ENCODE data around the gene DUSP22. TPM values are rescaled to one million over a fixed set of nuclear protein-coding genes. Genes with fewer than 3 reads are reported as not detected.

DUSP22 gene
- total and polyA plus RNA-seq, 3 experiments from 2014 or later = 24.4 to 38.5 (median 25.3) TPM

DNA sequence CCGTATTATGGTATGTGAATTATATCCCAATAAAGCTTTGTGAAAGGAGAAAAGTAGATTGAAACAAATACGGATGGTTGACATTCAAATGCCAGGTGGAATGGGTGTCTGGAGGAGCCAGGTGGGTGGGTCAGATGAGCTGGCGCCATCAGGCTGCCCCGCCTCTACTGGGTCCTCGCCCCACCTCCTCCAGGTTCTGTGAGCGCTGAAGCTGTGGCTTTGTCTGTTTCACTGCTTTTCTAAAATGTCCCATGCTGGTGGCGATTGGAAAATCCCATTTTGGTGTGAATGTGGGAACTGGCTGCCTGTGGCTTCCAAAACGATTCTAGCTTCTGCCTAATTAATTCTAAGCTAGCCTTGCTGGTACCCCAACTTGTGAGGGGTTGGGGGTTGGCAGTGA, 16.5 kb downstream of the DUSP22 start:
- H3K27me3 ChIP-seq (ENCODE audit: insufficient read depth, low read length, poor library complexity, severe bottlenecking) = no peaks in the 10 kb centered on the region
- POLR2A ChIA-PET = no interaction called here
- Mint-ChIP-seq H3K4me1 (peaks cover 19 to 25% (median 19%) of the 10 kb centered on the region in 3 donors), H3K27me3 (no peaks in the 10 kb centered on the region), H3K27ac (peak overlapping the region in 1 of 8 donors; percentile 39), H3K9me3 (peaks cover 0 to 2% (median 0%) of the 10 kb centered on the region in 5 donors), H3K4me3 (no peak overlapping the region), H3K36me3 (peaks cover 5 to 12% (median 6%) of the 10 kb centered on the region in 3 donors)
- H3K36me3 ChIP-seq (ENCODE audit: insufficient read depth, low read length) = no peaks in the 10 kb centered on the region
- H3K4me1 ChIP-seq (ENCODE audit: insufficient read depth, low read length) = peaks cover 4% of the 10 kb centered on the region
- CTCF ChIA-PET = interaction anchor here (1.4 to 1.5 kb wide), 2 partner anchors 12 to 24 kb away, joined by 3 read pairs; no protein-coding TSS in a partner anchor
- no peaks in the 10 kb centered on the region for H3K9me3 ChIP-seq (ENCODE audit: low read length)
- no peak for DNase-seq
- no peak overlapping the region for H3K27ac ChIP-seq (ENCODE audit: low read depth, low read length)
- H3K4me3 ChIP-seq (ENCODE audit: low read length) = no peak overlapping the region

DNA sequence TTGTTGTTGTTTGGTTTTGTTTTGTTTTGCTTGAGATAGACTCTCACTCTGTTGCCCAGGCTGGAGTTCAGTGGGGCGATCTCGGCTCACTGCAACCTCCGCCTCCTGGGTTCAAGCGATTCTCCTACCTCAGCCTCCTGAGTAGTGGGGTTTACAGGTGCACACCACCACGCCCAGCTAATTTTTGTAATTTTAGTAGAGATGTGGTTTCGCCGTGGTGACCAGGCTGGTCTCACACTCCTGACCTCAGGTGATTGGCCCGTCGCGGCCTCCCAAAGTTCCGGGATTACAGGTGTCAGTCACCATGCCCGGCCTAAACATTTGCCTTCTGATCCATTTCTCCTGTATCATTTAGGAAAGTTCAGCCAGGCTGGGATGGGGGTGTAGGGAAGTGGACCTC, 17.7 kb downstream of the DUSP22 start:
- H3K36me3 Mint-ChIP-seq = peaks cover 0 to 9% (median 8%) of the 10 kb centered on the region in 3 donors
- no peak overlapping the region for H3K27ac ChIP-seq (ENCODE audit: low read depth, low read length)
- H3K27me3 Mint-ChIP-seq = no peaks in the 10 kb centered on the region
- ChIA-PET POLR2A (no interaction called here), CTCF (no interaction called here)
- peaks cover 17 to 25% (median 19%) of the 10 kb centered on the region in 3 donors for H3K4me1 Mint-ChIP-seq
- H3K4me3 Mint-ChIP-seq = no peak overlapping the region
- no peak overlapping the region for H3K4me3 ChIP-seq (ENCODE audit: low read length)
- DNase-seq = no peak
- H3K9me3 ChIP-seq (ENCODE audit: low read length) = no peaks in the 10 kb centered on the region
- peaks cover 0 to 2% (median 0%) of the 10 kb centered on the region in 5 donors for H3K9me3 Mint-ChIP-seq
- no peaks in the 10 kb centered on the region for H3K36me3 ChIP-seq (ENCODE audit: insufficient read depth, low read length)
- peaks cover 4% of the 10 kb centered on the region for H3K4me1 ChIP-seq (ENCODE audit: insufficient read depth, low read length)
- H3K27me3 ChIP-seq (ENCODE audit: insufficient read depth, low read length, poor library complexity, severe bottlenecking) = no peaks in the 10 kb centered on the region
- peak overlapping the region in 1 of 8 donors; percentile 8 for H3K27ac Mint-ChIP-seq

DNA sequence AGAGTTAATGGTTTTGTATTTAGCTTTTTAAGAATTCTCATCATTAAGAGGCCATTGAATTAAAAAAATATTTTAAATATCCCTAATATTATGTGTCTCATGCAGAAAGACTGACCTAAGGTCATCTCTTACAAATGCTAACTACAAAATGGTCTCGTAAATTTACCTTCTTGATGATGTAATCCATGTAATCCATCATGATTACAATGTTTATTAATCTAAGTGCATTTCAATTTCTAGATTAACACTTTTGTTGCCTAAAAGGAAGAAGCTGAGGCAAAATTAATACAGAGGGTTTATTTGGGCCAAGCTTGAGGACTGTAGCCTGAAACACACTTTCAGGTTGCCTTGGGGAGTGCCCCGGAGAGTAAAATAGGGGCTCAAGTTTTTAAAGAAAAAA, 18.4 kb downstream of the DUSP22 start:
- Mint-ChIP-seq H3K27ac (peak overlapping the region in 2 of 8 donors; percentile 47 to 85), H3K27me3 (no peaks in the 10 kb centered on the region), H3K4me3 (no peak overlapping the region), H3K36me3 (peaks cover 0 to 12% (median 10%) of the 10 kb centered on the region in 3 donors), H3K9me3 (peaks cover 0 to 3% (median 0%) of the 10 kb centered on the region in 5 donors), H3K4me1 (peaks cover 17 to 28% (median 19%) of the 10 kb centered on the region in 3 donors)
- ChIA-PET CTCF (interaction anchor here (0.7 kb wide), 1 partner anchor 14 kb away, joined by 3 read pairs; no protein-coding TSS in a partner anchor), POLR2A (no interaction called here)
- Histone ChIP-seq H3K36me3 (ENCODE audit: insufficient read depth, low read length) (no peaks in the 10 kb centered on the region), H3K27me3 (ENCODE audit: insufficient read depth, low read length, poor library complexity, severe bottlenecking) (no peaks in the 10 kb centered on the region), H3K4me3 (ENCODE audit: low read length) (no peak overlapping the region), H3K4me1 (ENCODE audit: insufficient read depth, low read length) (peaks cover 4% of the 10 kb centered on the region), H3K27ac (ENCODE audit: low read depth, low read length) (no peak overlapping the region), H3K9me3 (ENCODE audit: low read length) (no peaks in the 10 kb centered on the region)
- DNase-seq = no peak

DNA sequence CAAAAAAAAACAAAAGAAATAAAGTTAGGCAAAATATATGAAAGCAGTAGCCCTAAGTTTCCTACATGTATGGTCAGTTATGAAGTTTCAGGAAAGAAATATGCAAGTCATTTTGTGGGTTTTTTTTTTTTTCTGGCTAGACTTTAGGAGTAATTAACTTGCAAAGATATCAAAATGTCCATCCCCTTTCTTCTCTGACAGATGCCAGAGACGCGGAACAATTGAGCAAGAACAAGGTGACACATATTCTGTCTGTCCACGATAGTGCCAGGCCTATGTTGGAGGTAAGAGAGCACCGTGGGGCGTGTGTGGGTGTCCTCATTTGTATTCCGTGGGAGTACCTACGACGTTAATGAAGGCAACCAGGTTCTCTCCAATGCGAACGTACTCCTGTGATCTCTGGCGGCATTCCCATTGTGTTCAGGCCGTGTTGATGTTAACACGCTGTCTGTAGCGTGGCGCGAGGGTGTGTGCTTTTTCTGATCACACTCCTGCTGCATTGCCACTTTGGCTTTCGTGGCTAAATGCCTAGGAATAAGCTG, 19.5 kb downstream of the DUSP22 start:
- H3K27ac ChIP-seq (ENCODE audit: low read depth, low read length) = no peak overlapping the region

DNA sequence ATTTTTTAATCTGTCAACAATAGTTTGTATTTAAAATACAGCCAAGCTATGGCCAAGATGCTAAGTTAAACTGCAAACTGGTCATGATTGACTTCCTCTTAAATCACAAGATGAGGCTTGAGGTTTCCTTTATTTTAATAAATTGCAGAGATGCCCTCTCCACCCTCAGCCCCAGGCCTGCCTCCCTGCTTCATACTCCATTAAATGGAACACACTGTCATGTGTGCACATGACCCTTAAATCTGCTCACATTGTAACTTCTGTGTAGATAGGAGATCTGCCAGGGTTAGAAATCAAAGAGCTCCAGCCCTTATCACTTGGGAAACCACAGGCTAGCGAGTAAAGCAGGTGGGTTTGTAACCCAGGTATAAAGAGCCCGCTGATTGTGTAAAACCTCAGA, 20.8 kb downstream of the DUSP22 start:
- CTCF ChIA-PET = interaction anchor here (0.9 to 1.5 kb wide), 4 partner anchors 12 to 124 kb away, joined by 3 read pairs; no protein-coding TSS in a partner anchor

More for the DNA sequence above, 19.5 kb downstream of the DUSP22 start:
- Mint-ChIP-seq H3K4me3 (no peak overlapping the region), H3K27me3 (no peaks in the 10 kb centered on the region), H3K27ac (no peak overlapping the region), H3K4me1 (peaks cover 17 to 33% (median 19%) of the 10 kb centered on the region in 3 donors), H3K9me3 (peaks cover 0 to 4% (median 0%) of the 10 kb centered on the region in 5 donors), H3K36me3 (peaks cover 0 to 15% (median 10%) of the 10 kb centered on the region in 3 donors)
- no peak overlapping the region for H3K4me3 ChIP-seq (ENCODE audit: low read length)
- H3K27me3 ChIP-seq (ENCODE audit: insufficient read depth, low read length, poor library complexity, severe bottlenecking) = no peaks in the 10 kb centered on the region
- no peaks in the 10 kb centered on the region for H3K36me3 ChIP-seq (ENCODE audit: insufficient read depth, low read length)
- peaks cover 4% of the 10 kb centered on the region for H3K4me1 ChIP-seq (ENCODE audit: insufficient read depth, low read length)
- H3K9me3 ChIP-seq (ENCODE audit: low read length) = no peaks in the 10 kb centered on the region
- POLR2A ChIA-PET = no interaction called here
- CTCF ChIA-PET = no interaction called here
- DNase-seq = no peak

DNA sequence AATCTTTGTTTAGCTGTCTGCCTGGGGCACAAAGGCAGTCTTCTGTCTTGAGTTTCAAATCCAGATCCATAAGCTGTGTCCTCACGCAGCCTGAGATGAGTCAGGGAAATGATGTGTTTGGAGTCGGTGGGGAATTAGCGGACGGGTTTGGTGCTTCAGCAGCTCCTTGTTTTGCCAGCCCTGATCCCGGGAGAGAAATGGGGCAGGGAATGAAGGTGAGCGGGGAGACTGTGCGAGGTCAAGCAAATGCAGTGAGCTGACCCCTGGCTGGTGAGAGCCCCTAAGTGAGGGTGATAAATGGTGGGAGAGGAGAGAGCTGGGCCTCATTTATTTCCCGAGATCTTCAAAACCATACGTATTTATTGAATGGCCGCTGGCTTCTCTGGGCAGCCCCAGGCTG, 21.6 kb downstream of the DUSP22 start:
- no peaks in the 10 kb centered on the region for H3K36me3 ChIP-seq (ENCODE audit: insufficient read depth, low read length)

More for the DNA sequence above, 20.8 kb downstream of the DUSP22 start:
- H3K4me3 ChIP-seq (ENCODE audit: low read length) = no peak overlapping the region
- Mint-ChIP-seq H3K36me3 (peaks cover 0 to 15% (median 15%) of the 10 kb centered on the region in 3 donors), H3K9me3 (peaks cover 0 to 4% (median 0%) of the 10 kb centered on the region in 5 donors), H3K27ac (peak overlapping the region in 7 of 8 donors; percentile 7 to 83 (median 35)), H3K4me1 (peaks cover 19 to 40% (median 20%) of the 10 kb centered on the region in 3 donors), H3K27me3 (no peaks in the 10 kb centered on the region), H3K4me3 (peak overlapping the region in 3 of 7 donors; percentile 4 to 42 (median 38))
- H3K4me1 ChIP-seq (ENCODE audit: insufficient read depth, low read length) = peaks cover 4% of the 10 kb centered on the region
- H3K36me3 ChIP-seq (ENCODE audit: insufficient read depth, low read length) = no peaks in the 10 kb centered on the region
- POLR2A ChIA-PET = interaction anchor here (0.5 to 1.4 kb wide), 3 partner anchors 25 to 97 kb away, joined by 3 read pairs; no protein-coding TSS in a partner anchor
- no peak for DNase-seq
- H3K9me3 ChIP-seq (ENCODE audit: low read length) = no peaks in the 10 kb centered on the region
- no peaks in the 10 kb centered on the region for H3K27me3 ChIP-seq (ENCODE audit: insufficient read depth, low read length, poor library complexity, severe bottlenecking)
- no peak overlapping the region for H3K27ac ChIP-seq (ENCODE audit: low read depth, low read length)

DNA sequence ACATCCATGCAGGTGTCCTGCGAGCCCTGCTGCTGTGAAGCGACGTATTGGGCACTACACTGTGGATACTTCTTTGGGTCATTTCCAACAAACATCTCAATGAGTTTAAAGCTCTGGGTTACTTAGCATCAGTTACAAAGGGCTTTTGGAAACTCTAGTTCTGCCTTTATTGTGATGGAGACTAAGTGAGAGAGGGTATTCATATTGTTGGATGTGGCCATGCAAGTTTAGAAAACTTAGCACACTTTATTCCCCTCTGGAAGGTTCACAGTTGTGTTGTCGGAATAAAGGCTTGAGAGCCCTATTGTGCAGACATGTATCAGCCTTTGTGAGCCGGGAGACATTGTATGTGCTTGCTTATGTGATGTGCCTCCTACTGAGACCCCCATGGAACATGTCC, 22.1 kb downstream of the DUSP22 start:
- Histone ChIP-seq H3K27me3 (ENCODE audit: insufficient read depth, low read length, poor library complexity, severe bottlenecking) (no peaks in the 10 kb centered on the region), H3K27ac (ENCODE audit: low read depth, low read length) (no peak overlapping the region), H3K36me3 (ENCODE audit: insufficient read depth, low read length) (no peaks in the 10 kb centered on the region), H3K9me3 (ENCODE audit: low read length) (no peaks in the 10 kb centered on the region), H3K4me3 (ENCODE audit: low read length) (no peak overlapping the region), H3K4me1 (ENCODE audit: insufficient read depth, low read length) (peaks cover 4% of the 10 kb centered on the region)
- CTCF ChIA-PET = interaction anchor here (0.9 kb wide), 1 partner anchor 9 kb away, joined by 3 read pairs; no protein-coding TSS in a partner anchor
- H3K4me1 Mint-ChIP-seq = peaks cover 26 to 44% (median 29%) of the 10 kb centered on the region in 3 donors
- POLR2A ChIA-PET = no interaction called here
- no peak for DNase-seq
- no peak overlapping the region for H3K4me3 Mint-ChIP-seq
- H3K27me3 Mint-ChIP-seq = no peaks in the 10 kb centered on the region
- H3K36me3 Mint-ChIP-seq = peaks cover 0 to 17% (median 15%) of the 10 kb centered on the region in 3 donors
- H3K27ac Mint-ChIP-seq = no peak overlapping the region
- H3K9me3 Mint-ChIP-seq = peaks cover 0 to 2% (median 0%) of the 10 kb centered on the region in 5 donors

More for the DNA sequence above, 21.6 kb downstream of the DUSP22 start:
- Histone ChIP-seq H3K4me1 (ENCODE audit: insufficient read depth, low read length) (peaks cover 4% of the 10 kb centered on the region), H3K9me3 (ENCODE audit: low read length) (no peaks in the 10 kb centered on the region), H3K27ac (ENCODE audit: low read depth, low read length) (no peak overlapping the region), H3K27me3 (ENCODE audit: insufficient read depth, low read length, poor library complexity, severe bottlenecking) (no peaks in the 10 kb centered on the region), H3K4me3 (ENCODE audit: low read length) (no peak overlapping the region)
- H3K4me1 Mint-ChIP-seq = peaks cover 23 to 40% (median 25%) of the 10 kb centered on the region in 3 donors
- H3K27ac Mint-ChIP-seq = no peak overlapping the region
- H3K4me3 Mint-ChIP-seq = no peak overlapping the region
- ChIA-PET POLR2A (no interaction called here), CTCF (interaction anchor here (0.9 to 1.2 kb wide), 2 partner anchors 9 to 92 kb away, joined by 3 read pairs; no protein-coding TSS in a partner anchor)
- peaks cover 0 to 17% (median 14%) of the 10 kb centered on the region in 3 donors for H3K36me3 Mint-ChIP-seq
- no peaks in the 10 kb centered on the region for H3K27me3 Mint-ChIP-seq
- DNase-seq = no peak
- H3K9me3 Mint-ChIP-seq = peaks cover 0 to 3% (median 0%) of the 10 kb centered on the region in 5 donors

DNA sequence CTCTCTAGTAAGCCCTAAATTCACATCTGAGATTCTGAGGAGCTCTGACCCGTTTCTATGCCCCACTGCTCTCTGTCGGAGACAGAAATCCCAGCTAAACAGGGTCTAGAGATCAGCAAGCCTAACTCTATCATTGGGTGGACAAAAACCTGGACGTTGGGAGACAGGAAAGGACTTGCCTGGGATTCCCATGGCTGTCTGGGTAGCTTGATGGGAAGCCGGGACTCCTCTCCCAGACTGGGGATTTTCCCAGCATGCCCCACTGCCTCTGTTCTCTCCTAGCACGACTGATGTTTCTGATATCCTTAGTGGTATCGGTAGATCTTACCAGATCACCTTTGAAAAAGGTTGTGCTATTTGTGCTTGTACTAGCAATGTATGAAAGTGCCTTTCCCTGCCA, 22.9 kb downstream of the DUSP22 start:
- POLR2A ChIA-PET = no interaction called here
- peaks cover 4% of the 10 kb centered on the region for H3K4me1 ChIP-seq (ENCODE audit: insufficient read depth, low read length)

More for the DNA sequence above, 22.9 kb downstream of the DUSP22 start:
- Mint-ChIP-seq H3K27ac (no peak overlapping the region), H3K9me3 (peaks cover 0 to 2% (median 0%) of the 10 kb centered on the region in 5 donors), H3K27me3 (no peaks in the 10 kb centered on the region), H3K36me3 (peaks cover 0 to 17% (median 16%) of the 10 kb centered on the region in 3 donors), H3K4me1 (peaks cover 28 to 51% (median 35%) of the 10 kb centered on the region in 3 donors), H3K4me3 (peak overlapping the region in 1 of 7 donors; percentile 10)
- Histone ChIP-seq H3K4me3 (ENCODE audit: low read length) (no peak overlapping the region), H3K27ac (ENCODE audit: low read depth, low read length) (no peak overlapping the region), H3K36me3 (ENCODE audit: insufficient read depth, low read length) (no peaks in the 10 kb centered on the region), H3K27me3 (ENCODE audit: insufficient read depth, low read length, poor library complexity, severe bottlenecking) (no peaks in the 10 kb centered on the region), H3K9me3 (ENCODE audit: low read length) (no peaks in the 10 kb centered on the region)
- CTCF ChIA-PET = interaction anchor here (1.0 kb wide), 1 partner anchor 127 kb away, joined by 3 read pairs; no protein-coding TSS in a partner anchor
- no peak for DNase-seq
